ENCODE measurements around the gene BRMS1.

- TF ChIP-seq CTCF (IDR thresholded peaks at IDR 0.05) (no peak), ZFX (IDR thresholded peaks at IDR 0.05; ENCODE audit: borderline replicate concordance) (no peak)
Measured at GRCh38 chr11:66347425-66348276, 2.7 kb upstream of the BRMS1 start, which contains the start of gene B4GAT1.
